ENCODE results near the gene SLC7A5.
"Not testable (repeated sequence)": the region's sequence is repeated elsewhere in the genome, so short reads cannot be mapped to it uniquely, and the experiment has no call there.

Gene SLC7A5

DNA sequence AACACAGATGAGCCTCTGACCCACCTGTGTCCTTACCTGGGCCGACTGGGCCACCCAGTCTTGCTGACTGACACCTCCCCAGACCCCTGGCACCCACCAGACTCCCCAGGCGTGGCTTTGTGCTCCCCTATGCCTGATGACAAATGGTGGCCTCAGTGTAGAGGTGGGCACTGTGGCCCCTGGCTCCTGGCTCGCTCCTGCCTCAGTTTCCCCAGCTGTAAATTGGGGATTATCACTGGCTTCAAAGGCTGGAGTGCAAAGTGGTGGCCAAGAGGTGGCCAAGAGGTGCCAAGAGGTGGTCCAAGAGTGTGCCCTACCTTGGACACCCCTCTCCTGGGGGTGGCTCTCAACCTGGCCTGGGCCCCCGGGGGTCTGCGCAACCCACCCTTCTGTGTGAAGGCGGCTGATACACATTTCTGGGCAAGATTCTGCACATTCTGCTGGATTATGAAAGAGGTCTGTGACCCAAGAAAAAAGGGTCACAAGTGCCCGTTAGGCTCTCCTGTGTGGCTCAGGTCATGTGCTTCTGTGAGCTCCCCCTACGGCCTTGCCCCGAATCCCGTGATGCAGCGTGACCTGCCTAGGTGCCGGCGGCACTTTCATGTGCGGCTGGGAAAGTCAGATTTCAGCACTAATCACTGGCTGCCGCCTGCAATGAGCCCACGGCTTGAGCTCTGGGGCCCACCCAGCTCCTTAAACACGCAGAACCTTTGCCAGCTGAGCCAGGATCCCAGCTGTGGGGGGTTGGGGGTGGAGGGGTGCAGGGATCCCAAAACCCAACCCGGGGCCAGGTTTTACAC is 7.8 kb downstream of the SLC7A5 start:
- not testable (repeated sequence) for DNase-seq (ENCODE audit: low read depth in 3 of 3)

DNA sequence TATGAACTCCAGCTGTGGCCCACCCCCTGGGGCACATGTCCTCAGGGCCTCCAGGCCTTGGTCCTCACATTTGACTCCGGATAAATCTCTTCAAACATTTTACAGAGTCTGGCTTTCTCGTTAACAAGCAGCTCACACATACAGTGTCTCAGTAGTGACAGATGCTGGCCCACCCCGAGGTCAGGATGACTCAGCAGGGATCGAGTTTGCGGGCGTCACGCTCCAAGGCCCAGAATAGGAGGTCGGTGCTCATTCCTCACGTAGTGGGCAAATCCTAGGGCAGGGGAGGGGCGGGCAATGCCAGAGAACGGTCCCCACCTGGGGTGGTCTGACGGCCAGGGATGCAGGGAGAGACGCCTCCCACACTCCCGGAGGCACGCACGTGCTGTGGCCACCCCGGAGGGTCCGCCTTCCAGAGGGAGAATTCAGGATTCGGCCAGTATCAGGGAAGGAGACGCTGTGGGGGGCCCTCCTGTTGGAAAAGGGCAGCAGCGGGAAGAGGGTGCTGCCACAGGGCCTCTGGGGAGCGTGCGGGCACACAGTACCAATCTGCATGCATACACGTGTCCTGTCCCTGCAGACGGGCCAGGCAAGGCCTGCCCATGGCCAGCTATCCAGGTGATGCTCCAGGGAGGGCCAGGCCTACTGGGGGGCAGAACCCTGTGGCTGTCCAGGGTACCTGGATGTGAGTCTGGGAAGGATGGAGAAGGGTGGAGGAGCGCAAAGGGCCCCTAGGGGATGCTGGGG is 8.6 kb downstream of the SLC7A5 start:
- no peak for DNase-seq (ENCODE audit: low read depth in 3 of 3)

GRCh38 chr16:87858151-87858993 is 10.9 kb downstream of the SLC7A5 start:
- not testable (repeated sequence) for DNase-seq (ENCODE audit: low read depth in 3 of 3)

DNA sequence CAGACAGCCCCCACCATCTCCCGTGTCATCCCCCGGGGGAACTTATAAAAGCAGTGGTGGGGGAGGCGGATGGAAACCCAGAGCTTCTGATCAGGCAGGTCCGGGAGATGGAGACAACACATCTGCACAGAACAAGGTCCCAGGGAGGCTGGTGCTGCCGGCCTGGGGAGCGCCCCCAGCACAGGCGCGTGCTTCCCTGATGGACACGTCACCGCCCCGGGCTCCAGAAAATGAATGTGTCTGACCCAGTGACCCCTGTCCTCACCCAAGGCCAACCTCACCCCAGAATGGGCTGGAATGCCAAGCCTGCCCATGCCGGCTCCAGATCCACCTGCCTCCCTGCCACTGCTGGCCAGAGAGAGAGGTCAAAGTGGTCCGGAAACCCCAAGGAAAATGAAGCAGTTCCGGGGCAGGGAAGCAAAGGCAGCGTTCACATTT is 12.5 kb downstream of the SLC7A5 start:
- DNase-seq (ENCODE audit: low read depth in 3 of 3): no peak

GRCh38 chr16:87855852-87856715 is 13.2 kb downstream of the SLC7A5 start:
- no peak for DNase-seq (ENCODE audit: low read depth in 3 of 3)

- no peak for DNase-seq (ENCODE audit: low read depth in 3 of 3)
Measured at GRCh38 chr16:87854907-87855683, 14.2 kb downstream of the SLC7A5 start.

DNA sequence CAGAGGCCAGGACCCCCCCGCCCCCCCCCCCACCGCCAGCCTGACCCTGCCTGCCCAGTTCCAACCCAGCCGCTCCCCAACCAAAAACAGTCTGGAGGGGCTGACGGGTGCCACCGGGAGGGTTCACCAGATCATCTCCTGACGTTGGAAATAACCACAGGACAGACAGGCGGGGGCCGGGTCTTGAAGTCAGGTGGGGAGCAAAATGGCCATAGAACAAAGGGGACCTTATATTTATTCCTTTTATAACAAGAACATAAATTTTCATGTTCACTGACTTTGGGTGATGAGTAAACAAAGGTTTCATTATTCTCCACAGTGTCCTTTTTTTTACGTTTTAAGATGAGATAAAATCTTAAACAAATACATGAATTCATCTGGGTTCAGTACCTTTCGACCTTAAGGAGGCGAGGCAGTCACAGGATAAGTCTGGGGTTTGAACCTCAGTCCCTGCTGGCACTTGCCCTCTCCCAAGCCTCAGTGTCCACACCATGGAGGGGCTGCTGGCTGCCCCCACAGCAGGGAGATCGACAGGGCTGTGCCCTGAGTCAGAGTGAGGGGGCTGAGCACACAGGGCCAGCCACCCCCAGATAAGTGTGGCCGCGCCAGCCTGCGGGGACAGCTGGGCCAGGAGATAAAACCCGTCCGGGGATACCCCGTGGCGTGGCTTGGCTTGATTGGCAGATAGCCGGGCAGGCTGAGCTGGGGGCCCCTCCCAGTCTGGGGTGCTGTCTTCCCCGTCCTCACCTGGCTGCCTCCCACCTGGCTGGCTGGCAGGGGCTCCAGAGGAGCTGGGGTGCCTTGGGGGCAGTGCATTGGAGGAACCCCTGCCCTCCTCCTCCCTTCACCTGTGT is 15.0 kb downstream of the SLC7A5 start:
- no peak for DNase-seq (ENCODE audit: low read depth in 3 of 3)

GRCh38 chr16:87853411-87854052 is 15.8 kb downstream of the SLC7A5 start:
- peak; percentile 63 to 85 (median 70) for DNase-seq (ENCODE audit: low read depth in 3 of 3)

- no peak for DNase-seq (ENCODE audit: low read depth in 3 of 3)
Measured at GRCh38 chr16:87851601-87852000, 17.7 kb downstream of the SLC7A5 start.

DNA sequence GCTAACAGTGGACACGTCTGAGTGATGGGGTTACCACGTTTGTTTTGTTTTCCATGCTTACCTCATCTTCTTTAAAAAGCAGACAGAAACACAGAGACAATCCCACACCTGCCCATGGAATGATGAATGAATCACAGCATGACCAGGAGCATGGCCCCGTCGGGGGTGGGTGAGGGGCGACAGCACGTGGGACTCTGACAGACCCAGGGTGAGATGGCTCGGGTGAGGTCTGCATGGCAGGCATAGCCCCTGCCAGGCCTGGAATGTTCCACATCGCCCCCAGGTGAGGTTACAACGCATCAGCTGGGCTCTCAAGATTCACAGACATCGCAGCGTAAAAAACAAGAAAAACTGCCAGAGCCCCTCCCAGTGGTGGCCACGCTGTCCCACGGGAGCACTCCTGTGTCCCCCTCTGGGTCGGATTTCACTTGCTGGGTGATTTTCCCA is 18.1 kb downstream of the SLC7A5 start:
- no peak for DNase-seq (ENCODE audit: low read depth in 3 of 3)

DNA sequence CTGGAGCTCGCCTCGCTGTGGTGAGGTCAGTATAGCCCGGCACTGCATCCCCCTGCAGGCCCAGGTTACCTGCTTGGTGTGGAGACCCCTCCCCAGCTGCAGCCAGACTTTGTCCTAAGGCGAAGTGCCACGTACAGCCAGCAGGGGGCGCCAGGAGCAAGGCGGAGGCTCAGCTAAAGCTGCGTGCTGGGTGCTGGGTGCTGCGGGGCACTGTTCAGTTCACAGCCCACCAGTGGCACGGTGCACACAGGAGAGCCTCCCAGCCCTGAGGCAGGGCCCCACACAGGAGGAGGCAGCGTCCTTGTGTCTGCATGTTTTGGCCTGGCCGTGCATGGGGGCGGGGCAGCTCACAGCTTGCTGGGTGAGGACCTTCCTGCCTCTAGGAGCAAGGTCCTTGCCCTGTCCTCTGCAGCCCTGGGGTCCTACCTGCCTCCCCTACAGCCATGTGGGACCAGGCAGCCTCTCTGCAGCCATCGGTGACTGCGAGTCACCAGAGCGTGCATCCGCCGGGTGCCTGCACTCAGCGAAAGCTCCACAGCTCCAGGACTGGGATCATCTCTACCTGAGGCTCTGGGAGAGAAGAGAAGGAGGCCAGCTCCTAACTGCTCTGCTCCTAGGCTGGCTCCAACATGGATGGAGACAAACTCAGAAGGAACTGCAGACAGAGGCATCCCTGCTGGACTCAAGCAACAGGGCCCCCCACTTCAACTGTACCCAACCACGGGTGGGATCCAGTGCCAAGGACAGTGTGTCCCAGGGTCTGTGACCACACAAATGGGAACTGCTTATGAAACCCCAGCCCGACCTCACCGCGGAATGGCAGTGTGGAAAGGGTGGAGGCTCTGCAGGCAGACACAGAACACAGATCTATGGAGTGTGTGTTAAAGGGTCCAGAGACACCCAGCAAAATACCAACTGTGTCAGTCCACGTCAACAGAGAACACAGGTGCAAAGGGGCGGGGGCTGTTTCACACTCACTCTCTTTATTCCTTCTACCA is 19.0 kb downstream of the SLC7A5 start:
- DNase-seq (ENCODE audit: low read depth in 3 of 3): peak in 2 of 3 experiments; percentile 50 to 55

GRCh38 chr16:87849419-87850008 is 19.8 kb downstream of the SLC7A5 start:
- no peak for DNase-seq (ENCODE audit: low read depth in 3 of 3)

GRCh38 chr16:87848676-87849345 is 20.5 kb downstream of the SLC7A5 start:
- DNase-seq (ENCODE audit: low read depth in 3 of 3): no peak

GRCh38 chr16:87847785-87848675 is 21.3 kb downstream of the SLC7A5 start:
- DNase-seq (ENCODE audit: low read depth in 3 of 3): no peak

DNA sequence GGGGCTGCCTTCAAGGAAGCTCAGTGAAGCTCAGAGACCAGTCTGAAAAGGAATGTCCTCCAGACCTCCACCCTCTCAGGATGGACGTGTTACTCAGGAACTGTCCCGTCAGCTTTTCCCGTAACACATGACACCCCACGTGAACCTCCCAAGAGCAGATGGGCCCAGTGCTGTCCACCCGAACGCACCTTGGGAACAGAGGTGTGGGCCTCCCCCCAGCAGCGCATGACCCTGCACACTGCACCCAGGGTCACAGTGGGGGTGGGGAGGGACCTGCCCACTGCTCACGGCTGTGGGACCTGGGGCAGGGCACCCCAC is 21.9 kb downstream of the SLC7A5 start:
- DNase-seq (ENCODE audit: low read depth in 3 of 3): no peak
